IMR-90 (cell line): ENCODE results near the gene XPNPEP2.

Experiments used
- BHLHE40 ChIP-seq: fragments of 150-350 bp; IDR thresholded peaks from 2 replicates; pipeline ENCODE4 v1.6.1; 2016; ENCODE audit warnings: mild to moderate bottlenecking, low read depth, low read length
- CEBPB ChIP-seq: IDR thresholded peaks from 2 replicates; pipeline ENCODE4 v1.6.1; 2012; ENCODE audit warnings: low read depth, low read length, improper control_type of control experiment
- CHD1 ChIP-seq: IDR thresholded peaks from 2 replicates; pipeline ENCODE4 v1.6.1; 2012; ENCODE audit warnings: low read depth, low read length, improper control_type of control experiment
- ELK1 ChIP-seq: fragments of 150-350 bp; IDR thresholded peaks from 2 replicates; pipeline ENCODE4 v1.6.1; 2016; ENCODE audit warnings: low read depth, mild to moderate bottlenecking, low read length, moderate library complexity, borderline replicate concordance
- FOS ChIP-seq: fragments of 150-350 bp; IDR thresholded peaks from 2 replicates; pipeline ENCODE4 v1.6.1; 2016; ENCODE audit warnings: low read depth, low read length
- MAFK ChIP-seq: IDR thresholded peaks from 2 replicates; pipeline ENCODE4 v1.6.1; 2012; ENCODE audit warnings: low read depth, low read length, improper control_type of control experiment
- MAZ ChIP-seq: IDR thresholded peaks from 2 replicates; pipeline ENCODE4 v1.6.1; 2012; ENCODE audit warnings: low read depth, mild to moderate bottlenecking, low read length, improper control_type of control experiment, moderate library complexity, borderline replicate concordance
- MXI1 ChIP-seq: IDR thresholded peaks from 2 replicates; pipeline ENCODE4 v1.6.1; 2012; ENCODE audit warnings: low read depth, mild to moderate bottlenecking, low read length, moderate library complexity, borderline replicate concordance
- POLR2A ChIP-seq: IDR thresholded peaks from 2 replicates; pipeline ENCODE4 v1.6.1; 2012; ENCODE audit warnings: mild to moderate bottlenecking, low read depth, low read length
- RAD21 ChIP-seq: IDR thresholded peaks from 2 replicates; pipeline ENCODE4 v1.6.1; 2012; ENCODE audit warnings: low read length, improper control_type of control experiment
- SMC3 ChIP-seq: fragments of 150-350 bp; IDR thresholded peaks from 2 replicates; pipeline ENCODE4 v1.6.1; 2016; ENCODE audit warnings: low read depth, mild to moderate bottlenecking, antibody characterized with exemption, low read length, moderate library complexity
- TF ChIP-seq, protein P1 (sequence below): conservative IDR thresholded peaks from 2 replicates; pipeline ENCODE4 v1.5.1; 2012; ENCODE audit warnings: mild to moderate bottlenecking, low read depth, low read length, improper control_type of control experiment

DNA sequence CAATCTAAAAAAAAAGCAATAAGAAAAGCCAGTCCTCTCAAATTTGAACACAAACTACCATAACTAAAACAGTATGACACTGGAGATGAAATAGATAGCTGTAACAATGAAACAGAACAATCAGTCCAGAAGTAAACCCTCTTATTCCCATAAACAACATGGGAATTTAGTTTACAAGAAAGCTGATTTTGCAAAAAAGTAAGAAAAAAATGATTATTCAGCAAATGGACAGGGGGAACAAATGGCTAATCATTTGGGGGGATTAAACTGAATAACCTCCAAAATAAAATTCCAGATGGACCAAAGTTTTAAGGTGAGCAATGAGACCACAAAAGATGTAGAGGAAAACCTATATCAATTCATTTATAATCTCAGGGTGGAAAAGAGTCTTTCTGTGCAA lies 24.9 kb downstream of the XPNPEP2 start:
- TF ChIP-seq POLR2A (no peak), CHD1 (no peak), MAFK (peak; percentile 79), BHLHE40 (no peak), SMC3 (no peak), MAZ (no peak), CEBPB (no peak), FOS (no peak), MXI1 (no peak), ELK1 (no peak), RAD21 (no peak)
- TF ChIP-seq, protein P1, sequence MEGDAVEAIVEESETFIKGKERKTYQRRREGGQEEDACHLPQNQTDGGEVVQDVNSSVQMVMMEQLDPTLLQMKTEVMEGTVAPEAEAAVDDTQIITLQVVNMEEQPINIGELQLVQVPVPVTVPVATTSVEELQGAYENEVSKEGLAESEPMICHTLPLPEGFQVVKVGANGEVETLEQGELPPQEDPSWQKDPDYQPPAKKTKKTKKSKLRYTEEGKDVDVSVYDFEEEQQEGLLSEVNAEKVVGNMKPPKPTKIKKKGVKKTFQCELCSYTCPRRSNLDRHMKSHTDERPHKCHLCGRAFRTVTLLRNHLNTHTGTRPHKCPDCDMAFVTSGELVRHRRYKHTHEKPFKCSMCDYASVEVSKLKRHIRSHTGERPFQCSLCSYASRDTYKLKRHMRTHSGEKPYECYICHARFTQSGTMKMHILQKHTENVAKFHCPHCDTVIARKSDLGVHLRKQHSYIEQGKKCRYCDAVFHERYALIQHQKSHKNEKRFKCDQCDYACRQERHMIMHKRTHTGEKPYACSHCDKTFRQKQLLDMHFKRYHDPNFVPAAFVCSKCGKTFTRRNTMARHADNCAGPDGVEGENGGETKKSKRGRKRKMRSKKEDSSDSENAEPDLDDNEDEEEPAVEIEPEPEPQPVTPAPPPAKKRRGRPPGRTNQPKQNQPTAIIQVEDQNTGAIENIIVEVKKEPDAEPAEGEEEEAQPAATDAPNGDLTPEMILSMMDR: no peak
